Effector memory CD8-positive, alpha-beta T cell (primary cell): ENCODE measurements around the gene FLG2.
"Not testable (repeated sequence)": the region's sequence is repeated elsewhere in the genome, so short reads cannot be mapped to it uniquely, and the experiment has no call there.

Experiments
- ATAC-seq: fragments of 150-1000 bp; cut with Tn5 transposase; replicated peaks from 2 replicates; pipeline ENCODE4 v1.10.0; 2021; ENCODE audit warnings: mild to moderate bottlenecking, moderate library complexity
- DNase-seq, 3 experiments: peaks; one replicate each; pipeline ENCODE4 v3.0.0; 2021
- H3K27ac Mint-ChIP-seq, 2 donors: one replicate each; pipeline ENCODE4 v1.8.0; 2022; ENCODE audit warnings: mild to moderate bottlenecking in 2 of 2, mixed read lengths in 2 of 2, moderate library complexity in 2 of 2
- H3K27me3 Mint-ChIP-seq, 2 donors: one replicate each; pipeline ENCODE4 v1.8.0; 2022; ENCODE audit warnings: mixed read lengths in 2 of 2
- H3K36me3 Mint-ChIP-seq: one replicate; pipeline ENCODE4 v1.8.0; 2022; ENCODE audit warnings: mild to moderate bottlenecking, moderate library complexity, mixed read lengths; ENCODE audit not compliant: insufficient read depth
- H3K4me1 Mint-ChIP-seq, 2 donors: one replicate each; pipeline ENCODE4 v1.8.0; 2022; ENCODE audit warnings: low read depth in 2 of 2, mixed read lengths in 2 of 2
- H3K4me3 Mint-ChIP-seq, 2 donors: one replicate each; pipeline ENCODE4 v1.8.0; 2022; ENCODE audit warnings: mild to moderate bottlenecking in 2 of 2, mixed read lengths in 2 of 2, moderate library complexity in 2 of 2
- H3K9me3 Mint-ChIP-seq, 2 donors: one replicate each; pipeline ENCODE4 v1.8.0; 2022; ENCODE audit warnings: mixed read lengths in 2 of 2

Gene FLG2

GRCh38 chr1:152348447-152348846 lies 11.4 kb downstream of the FLG2 start:
- no peak overlapping the region for H3K4me3 Mint-ChIP-seq
- peaks cover 29 to 31% of the 10 kb centered on the region in 2 donors for H3K27me3 Mint-ChIP-seq
- DNase-seq (no peak), ATAC-seq (no peak)
- H3K4me1 Mint-ChIP-seq: no peaks in the 10 kb centered on the region
- H3K9me3 Mint-ChIP-seq: peaks cover 0 to 9% of the 10 kb centered on the region in 2 donors
- no peaks in the 10 kb centered on the region for H3K36me3 Mint-ChIP-seq
- no peak overlapping the region for H3K27ac Mint-ChIP-seq

GRCh38 chr1:152347116-152347728 lies 12.6 kb downstream of the FLG2 start:
- Mint-ChIP-seq H3K27me3 (peaks cover 24 to 39% of the 10 kb centered on the region in 2 donors), H3K9me3 (no peaks in the 10 kb centered on the region), H3K36me3 (no peaks in the 10 kb centered on the region), H3K4me1 (no peaks in the 10 kb centered on the region), H3K27ac (no peak overlapping the region), H3K4me3 (no peak overlapping the region)
- peak; percentile 60 to 70 (median 64) for DNase-seq
- ATAC-seq: peak; percentile 65

- DNase-seq: no peak
- no peak for ATAC-seq
- Mint-ChIP-seq H3K27me3 (peaks cover 30 to 47% of the 10 kb centered on the region in 2 donors), H3K4me1 (no peaks in the 10 kb centered on the region), H3K36me3 (no peaks in the 10 kb centered on the region), H3K4me3 (no peak overlapping the region), H3K9me3 (no peaks in the 10 kb centered on the region), H3K27ac (no peak overlapping the region)
Observed at GRCh38 chr1:152344438-152344837, 15.4 kb downstream of the FLG2 start.

- Mint-ChIP-seq H3K4me1 (no peaks in the 10 kb centered on the region), H3K27me3 (peaks cover 35 to 49% of the 10 kb centered on the region in 2 donors), H3K4me3 (no peak overlapping the region), H3K27ac (no peak overlapping the region), H3K36me3 (no peaks in the 10 kb centered on the region), H3K9me3 (no peaks in the 10 kb centered on the region)
- ATAC-seq (no peak), DNase-seq (no peak)
Observed at GRCh38 chr1:152343006-152343405, 16.8 kb downstream of the FLG2 start.

- Mint-ChIP-seq H3K4me1 (no peaks in the 10 kb centered on the region), H3K27me3 (peaks cover 20 to 31% of the 10 kb centered on the region in 2 donors), H3K36me3 (no peaks in the 10 kb centered on the region), H3K27ac (no peak overlapping the region), H3K9me3 (no peaks in the 10 kb centered on the region), H3K4me3 (no peak overlapping the region)
- ATAC-seq (no peak), DNase-seq (no peak)
Observed at GRCh38 chr1:152335399-152335798, 24.4 kb downstream of the FLG2 start.

GRCh38 chr1:152328801-152329391 lies 30.9 kb downstream of the FLG2 start:
- Mint-ChIP-seq H3K27ac (no peak overlapping the region), H3K4me1 (no peaks in the 10 kb centered on the region), H3K9me3 (no peaks in the 10 kb centered on the region), H3K4me3 (no peak overlapping the region), H3K27me3 (peaks cover 0 to 8% of the 10 kb centered on the region in 2 donors), H3K36me3 (no peaks in the 10 kb centered on the region)
- DNase-seq: no peak
- ATAC-seq: no peak

- H3K4me1 Mint-ChIP-seq: no peaks in the 10 kb centered on the region
- DNase-seq (no peak), ATAC-seq (no peak)
- H3K27ac Mint-ChIP-seq: no peak within 1 kb of the TSS
- peaks cover 5 to 15% of the 10 kb centered on the region in 2 donors for H3K27me3 Mint-ChIP-seq
- no peaks in the 10 kb centered on the region for H3K9me3 Mint-ChIP-seq
- H3K4me3 Mint-ChIP-seq: no peak within 1 kb of the TSS
- no peaks in the 10 kb centered on the region for H3K36me3 Mint-ChIP-seq
Observed at GRCh38 chr1:152325111-152325510, 34.7 kb downstream of the FLG2 start, which contains the start of gene FLG. TSS of gene FLG (minus strand) at chr1:152325239. CDS start at chr1:152315456, 9,783 bp downstream.

- DNase-seq (no peak), ATAC-seq (no peak)
- Mint-ChIP-seq H3K9me3 (no peaks in the 10 kb centered on the region), H3K27me3 (peaks cover 11 to 47% of the 10 kb centered on the region in 2 donors), H3K27ac (no peak overlapping the region), H3K4me3 (no peak overlapping the region), H3K4me1 (no peaks in the 10 kb centered on the region), H3K36me3 (no peaks in the 10 kb centered on the region)
Observed at GRCh38 chr1:152313970-152314369, 45.8 kb downstream of the FLG2 start.

- Mint-ChIP-seq H3K27me3 (peaks cover 11 to 53% of the 10 kb centered on the region in 2 donors), H3K27ac (no peak overlapping the region), H3K9me3 (no peaks in the 10 kb centered on the region), H3K4me3 (no peak overlapping the region), H3K4me1 (no peaks in the 10 kb centered on the region), H3K36me3 (no peaks in the 10 kb centered on the region)
- ATAC-seq (no peak), DNase-seq (no peak)
Observed at GRCh38 chr1:152313319-152313801, 46.4 kb downstream of the FLG2 start.

- ATAC-seq, H3K36me3 Mint-ChIP-seq, H3K27ac Mint-ChIP-seq, H3K4me1 Mint-ChIP-seq, H3K4me3 Mint-ChIP-seq, DNase-seq, H3K9me3 Mint-ChIP-seq: not testable (repeated sequence)
- H3K27me3 Mint-ChIP-seq: peaks cover 11 to 60% of the 10 kb centered on the region in 2 donors
Observed at GRCh38 chr1:152312169-152312568, 47.6 kb downstream of the FLG2 start.

GRCh38 chr1:152309955-152310354 lies 49.9 kb downstream of the FLG2 start:
- Mint-ChIP-seq H3K36me3 (no peaks in the 10 kb centered on the region), H3K27me3 (peaks cover 11 to 60% of the 10 kb centered on the region in 2 donors), H3K4me1 (no peaks in the 10 kb centered on the region), H3K4me3 (no peak overlapping the region), H3K9me3 (no peaks in the 10 kb centered on the region), H3K27ac (no peak overlapping the region)
- no peak for DNase-seq
- no peak for ATAC-seq

GRCh38 chr1:152309320-152309901 lies 50.4 kb downstream of the FLG2 start:
- H3K27me3 Mint-ChIP-seq: peaks cover 8 to 60% of the 10 kb centered on the region in 2 donors
- H3K4me1 Mint-ChIP-seq, H3K4me3 Mint-ChIP-seq, H3K9me3 Mint-ChIP-seq, ATAC-seq, DNase-seq, H3K36me3 Mint-ChIP-seq, H3K27ac Mint-ChIP-seq: not testable (repeated sequence)

GRCh38 chr1:152308758-152309157 lies 51.0 kb downstream of the FLG2 start:
- H3K36me3 Mint-ChIP-seq, H3K9me3 Mint-ChIP-seq, DNase-seq, ATAC-seq, H3K4me3 Mint-ChIP-seq, H3K27ac Mint-ChIP-seq, H3K4me1 Mint-ChIP-seq: not testable (repeated sequence)
- peaks cover 1 to 62% of the 10 kb centered on the region in 2 donors for H3K27me3 Mint-ChIP-seq

GRCh38 chr1:152307970-152308369 lies 51.8 kb downstream of the FLG2 start:
- H3K27ac Mint-ChIP-seq, DNase-seq, ATAC-seq, H3K4me1 Mint-ChIP-seq, H3K4me3 Mint-ChIP-seq, H3K36me3 Mint-ChIP-seq, H3K9me3 Mint-ChIP-seq: not testable (repeated sequence)
- H3K27me3 Mint-ChIP-seq: peaks cover 0 to 62% of the 10 kb centered on the region in 2 donors
